Colonic mucosa (tissue), 4 donors: ENCODE measurements around the gene RAP1GDS1. TPM values are rescaled to one million over a fixed set of nuclear protein-coding genes. Genes with fewer than 3 reads are reported as not detected.

Source experiments
- DNase-seq: peaks from one replicate; pipeline ENCODE4 v3.0.0-alpha.2; 2020
- H3K27ac ChIP-seq: fragments of 200-600 bp; one replicate; pipeline ENCODE4 v1.8.0; 2021
- H3K27me3 ChIP-seq: fragments of 200-600 bp; one replicate; pipeline ENCODE4 v1.8.0; 2021
- H3K36me3 ChIP-seq: fragments of 200-600 bp; one replicate; pipeline ENCODE4 v1.8.0; 2021
- H3K4me1 ChIP-seq: fragments of 200-600 bp; one replicate; pipeline ENCODE4 v1.8.0; 2021; ENCODE audit warnings: mild to moderate bottlenecking
- H3K4me3 ChIP-seq: fragments of 200-600 bp; one replicate; pipeline ENCODE4 v1.8.0; 2021
- H3K9ac ChIP-seq, 2 donors: one replicate each; pipeline ENCODE4 v1.7.0; 2013; ENCODE audit warnings: control low read depth in 2 of 2, low read depth in 2 of 2, low read length in 2 of 2
- H3K9me3 ChIP-seq: fragments of 200-600 bp; one replicate; pipeline ENCODE4 v1.8.0; 2021
- CTCF ChIP-seq: fragments of 200-600 bp; IDR thresholded peaks from one replicate; pipeline ENCODE4 v1.8.0; 2022; ENCODE audit warnings: antibody characterized with exemption, mild to moderate bottlenecking
- intact Hi-C: fragments of 100-400 bp; cut with DNase I; formaldehyde crosslinking; loops from one replicate; pipeline ENCODE4 v1.14.1; 2022
- total RNA-seq, 2 donors: library from RNA; stranded (reverse); fragmentation: NEBNext Ultra II Directional in 1 of 2; extraction: Animal tissue kit (Norgen Biotek cat#: 25700) in 1 of 2; gene quantifications; one replicate each; pipeline ENCODE4 v1.2.1, GENCODE V29; 2021
- donor health status: healthy.
- donor health status: DM: no; HTN: no; CAD: no.
- donor health status: DM: no; HTN: no; CAD: no.

Gene RAP1GDS1
- total RNA-seq, 2 donors from 2014 or later: 38.4 to 42.3 TPM

GRCh38 chr4:98385831-98386230, 124.6 kb downstream of the RAP1GDS1 start:
- Histone ChIP-seq H3K36me3 (no peaks in the 10 kb centered on the region), H3K9ac (no peak overlapping the region), H3K27me3 (no peaks in the 10 kb centered on the region), H3K4me1 (no peaks in the 10 kb centered on the region), H3K9me3 (no peaks in the 10 kb centered on the region), H3K4me3 (no peak overlapping the region), H3K27ac (no peak overlapping the region)
- no peak for TF ChIP-seq CTCF
- intact Hi-C loops: no loop called here
- DNase-seq: no peak

GRCh38 chr4:98387345-98388026, 126.3 kb downstream of the RAP1GDS1 start:
- DNase-seq: no peak
- Histone ChIP-seq H3K4me3 (no peak overlapping the region), H3K9ac (no peak overlapping the region), H3K4me1 (no peaks in the 10 kb centered on the region), H3K27me3 (no peaks in the 10 kb centered on the region), H3K9me3 (no peaks in the 10 kb centered on the region), H3K27ac (no peak overlapping the region), H3K36me3 (no peaks in the 10 kb centered on the region)
- TF ChIP-seq CTCF: no peak
- intact Hi-C loops: no loop called here

GRCh38 chr4:98394134-98394533, 132.9 kb downstream of the RAP1GDS1 start:
- intact Hi-C loops: no loop called here
- Histone ChIP-seq H3K27me3 (no peaks in the 10 kb centered on the region), H3K9me3 (no peaks in the 10 kb centered on the region), H3K9ac (no peak overlapping the region), H3K36me3 (no peaks in the 10 kb centered on the region), H3K4me3 (no peak overlapping the region), H3K27ac (no peak overlapping the region), H3K4me1 (no peaks in the 10 kb centered on the region)
- no peak for DNase-seq
- TF ChIP-seq CTCF: no peak

GRCh38 chr4:98399915-98400314, 138.7 kb downstream of the RAP1GDS1 start:
- Histone ChIP-seq H3K9me3 (no peaks in the 10 kb centered on the region), H3K4me3 (no peak overlapping the region), H3K36me3 (no peaks in the 10 kb centered on the region), H3K27me3 (no peaks in the 10 kb centered on the region), H3K27ac (no peak overlapping the region), H3K9ac (no peak overlapping the region), H3K4me1 (no peaks in the 10 kb centered on the region)
- intact Hi-C loops: no loop called here
- DNase-seq: no peak
- no peak for TF ChIP-seq CTCF

- no peaks in the 10 kb centered on the region for H3K9me3 ChIP-seq
- H3K27ac ChIP-seq: no peak overlapping the region
- H3K9ac ChIP-seq: no peak overlapping the region
- H3K27me3 ChIP-seq: no peaks in the 10 kb centered on the region
- H3K36me3 ChIP-seq: no peaks in the 10 kb centered on the region
- intact Hi-C loops: no loop called here
- no peaks in the 10 kb centered on the region for H3K4me1 ChIP-seq
- TF ChIP-seq CTCF: no peak
- H3K4me3 ChIP-seq: no peak overlapping the region
- no peak for DNase-seq
Observed at GRCh38 chr4:98406819-98407218, 145.6 kb downstream of the RAP1GDS1 start.
